Rectal smooth muscle tissue (tissue), 1 donor: ENCODE data around the gene CNTN4.
"Not testable (repeated sequence)": the region's sequence is repeated elsewhere in the genome, so short reads cannot be mapped to it uniquely, and the experiment has no call there.

ENCODE experiments used
- H3K27ac ChIP-seq: one replicate; pipeline ENCODE4 v1.7.0; 2013; ENCODE audit warnings: low read depth, low read length, inconsistent platforms
- H3K27me3 ChIP-seq: one replicate; pipeline ENCODE4 v1.7.0; 2013; ENCODE audit warnings: low read length; ENCODE audit not compliant: control insufficient read depth, insufficient read depth
- H3K36me3 ChIP-seq: one replicate; pipeline ENCODE4 v1.7.0; 2013; ENCODE audit warnings: low read length; ENCODE audit not compliant: control insufficient read depth, insufficient read depth
- H3K4me1 ChIP-seq: one replicate; pipeline ENCODE4 v1.7.0; 2013; ENCODE audit warnings: low read length; ENCODE audit not compliant: control insufficient read depth, insufficient read depth
- H3K4me3 ChIP-seq: one replicate; pipeline ENCODE4 v1.7.0; 2013; ENCODE audit warnings: low read length
- H3K9ac ChIP-seq: one replicate; pipeline ENCODE4 v1.7.0; 2013; ENCODE audit warnings: low read length

Gene CNTN4

DNA sequence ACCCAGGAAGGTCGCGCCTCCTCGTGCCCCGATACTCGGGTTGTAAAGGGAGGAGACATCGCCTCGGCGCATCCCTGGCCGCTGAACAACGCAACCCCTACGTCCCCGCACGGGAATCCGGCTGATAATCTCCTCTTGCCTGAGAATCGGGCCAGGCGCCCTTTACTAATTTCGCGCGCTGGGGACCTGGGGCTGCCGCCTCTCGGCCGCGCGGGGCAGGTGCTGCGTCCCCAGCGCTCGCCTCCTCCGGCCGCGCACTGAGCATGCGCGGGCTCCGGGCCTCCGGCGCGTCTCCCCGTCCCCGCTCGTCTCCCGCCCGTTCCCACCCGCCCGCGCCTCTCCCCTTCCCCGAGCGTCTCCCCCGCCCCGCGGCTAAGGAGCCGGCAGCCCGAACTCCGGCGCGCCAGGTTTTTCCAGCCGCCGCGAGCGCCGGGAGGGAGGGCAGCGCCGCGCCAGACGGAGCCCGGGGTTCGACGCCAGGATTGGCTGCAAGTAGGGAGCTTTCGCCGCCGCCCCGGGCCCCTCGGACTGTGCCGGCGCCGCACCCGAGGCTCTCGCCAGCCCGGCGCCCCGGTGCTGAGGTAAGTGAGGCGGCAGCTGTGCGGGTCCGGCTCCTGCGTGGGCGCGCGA, at the start of gene CNTN4:
Gene CNTN4 (plus strand): TSS at position 469 of the 630 bp plus-strand sequence.
- no peaks in the 10 kb centered on the region for H3K36me3 ChIP-seq
- H3K27ac ChIP-seq = no peak within 1 kb of the TSS
- H3K4me3 ChIP-seq = peak within 1 kb of the TSS; percentile 68
- H3K4me1 ChIP-seq = no peaks in the 10 kb centered on the region
- peaks cover 4% of the 10 kb centered on the region for H3K27me3 ChIP-seq
- H3K9ac ChIP-seq = no peak within 1 kb of the TSS

DNA sequence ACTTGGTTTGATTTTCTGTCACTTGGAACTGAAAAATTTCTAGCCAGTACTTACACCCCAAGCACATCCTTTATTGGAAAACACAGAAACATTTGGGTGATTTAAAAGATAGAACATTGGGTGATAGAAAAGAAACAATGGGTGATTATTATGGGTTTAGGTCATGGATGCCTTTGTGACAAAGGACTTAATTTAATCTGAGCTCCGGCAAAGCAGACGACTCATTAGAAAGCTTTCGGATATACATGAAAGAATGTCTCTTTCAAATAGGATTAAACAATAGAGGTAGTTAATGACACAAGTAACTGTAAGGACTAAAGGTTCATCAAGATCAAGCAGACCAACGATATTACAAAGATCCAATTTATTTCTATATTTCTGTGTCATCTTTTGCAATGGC, 37.3 kb upstream of the CNTN4 start:
- H3K27me3 ChIP-seq = no peaks in the 10 kb centered on the region
- H3K36me3 ChIP-seq = no peaks in the 10 kb centered on the region
- H3K4me1 ChIP-seq = no peaks in the 10 kb centered on the region
- no peak overlapping the region for H3K4me3 ChIP-seq
- H3K9ac ChIP-seq = no peak overlapping the region
- no peak overlapping the region for H3K27ac ChIP-seq

DNA sequence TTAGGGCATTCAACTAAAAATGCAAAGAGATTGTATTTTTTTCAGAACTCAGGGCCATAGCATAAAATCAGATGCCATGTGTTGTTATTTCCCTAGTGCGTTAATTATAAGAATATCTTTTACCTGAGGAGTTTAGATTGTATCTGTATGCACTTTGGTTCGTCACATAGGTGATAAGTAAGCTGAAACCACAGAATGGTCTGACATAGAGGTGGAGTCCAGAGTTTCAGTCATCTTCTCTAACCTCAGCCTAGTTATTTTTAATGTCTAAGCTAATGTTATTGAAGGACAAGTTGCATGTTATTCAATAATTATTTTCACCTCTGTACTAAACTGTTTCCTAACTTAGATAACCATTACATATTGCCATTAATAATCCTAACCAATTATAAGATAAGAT, 27.1 kb upstream of the CNTN4 start:
- H3K4me3 ChIP-seq = no peak overlapping the region
- H3K36me3 ChIP-seq = no peaks in the 10 kb centered on the region
- no peaks in the 10 kb centered on the region for H3K27me3 ChIP-seq
- no peak overlapping the region for H3K27ac ChIP-seq
- H3K9ac ChIP-seq = no peak overlapping the region
- no peaks in the 10 kb centered on the region for H3K4me1 ChIP-seq

- Histone ChIP-seq H3K36me3 (no peaks in the 10 kb centered on the region), H3K27ac (no peak overlapping the region), H3K4me1 (no peaks in the 10 kb centered on the region), H3K27me3 (no peaks in the 10 kb centered on the region), H3K9ac (no peak overlapping the region), H3K4me3 (no peak overlapping the region)
Measured at GRCh38 chr3:2078821-2079220, 19.8 kb upstream of the CNTN4 start.

GRCh38 chr3:2082871-2083480, 15.7 kb upstream of the CNTN4 start:
- Histone ChIP-seq H3K27me3 (no peaks in the 10 kb centered on the region), H3K9ac (no peak overlapping the region), H3K27ac (no peak overlapping the region)

DNA sequence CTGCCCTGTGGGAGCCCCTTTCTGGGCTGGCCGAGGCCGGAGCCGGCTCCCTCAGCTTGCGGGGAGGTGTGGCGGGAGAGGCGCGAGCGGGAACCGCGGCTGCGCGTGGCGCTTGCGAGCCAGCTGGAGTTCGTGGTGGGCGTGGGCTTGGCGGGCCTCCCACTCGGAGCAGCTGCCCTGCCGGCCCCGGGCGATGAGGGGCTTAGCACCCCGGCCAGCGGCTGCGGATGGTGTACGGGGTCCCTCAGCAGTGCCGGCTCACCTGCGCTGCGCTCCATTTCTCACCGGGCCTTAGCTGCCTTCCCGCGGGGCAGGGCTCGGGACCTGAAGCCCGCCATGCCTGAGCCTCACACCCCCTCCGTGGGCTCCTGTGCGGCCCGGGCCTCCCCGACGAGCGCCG, 15.1 kb upstream of the CNTN4 start:
- not testable (repeated sequence) for H3K27ac ChIP-seq, H3K9ac ChIP-seq, H3K4me1 ChIP-seq, H3K4me3 ChIP-seq, H3K27me3 ChIP-seq, H3K36me3 ChIP-seq

More at GRCh38 chr3:2082871-2083480, 15.7 kb upstream of the CNTN4 start:
- Histone ChIP-seq H3K4me3 (no peak overlapping the region), H3K4me1 (no peaks in the 10 kb centered on the region), H3K36me3 (no peaks in the 10 kb centered on the region)

GRCh38 chr3:2090095-2090911, 8.4 kb upstream of the CNTN4 start:
- H3K36me3 ChIP-seq = no peaks in the 10 kb centered on the region
- no peak overlapping the region for H3K9ac ChIP-seq
- no peaks in the 10 kb centered on the region for H3K4me1 ChIP-seq
- H3K27ac ChIP-seq = no peak overlapping the region
- H3K27me3 ChIP-seq = no peaks in the 10 kb centered on the region
- no peak overlapping the region for H3K4me3 ChIP-seq

DNA sequence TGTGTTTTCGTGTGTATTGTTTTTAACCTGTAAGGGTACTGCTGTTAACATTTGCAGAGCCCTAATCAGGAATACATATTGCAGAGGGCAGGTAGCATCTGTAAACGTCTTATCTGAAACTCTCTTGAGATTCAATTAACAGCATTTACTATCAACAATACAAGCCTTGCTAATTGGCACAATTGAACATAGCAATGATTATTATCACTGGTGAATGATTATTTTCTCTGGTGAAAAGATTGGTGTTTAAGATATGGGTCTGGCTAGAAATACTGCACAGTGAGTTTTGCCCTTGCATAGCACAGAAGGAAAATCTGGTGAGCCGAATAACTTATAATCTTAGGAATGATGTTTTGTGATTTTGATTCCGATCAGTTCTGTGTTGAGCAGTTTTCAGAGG, 5.9 kb upstream of the CNTN4 start:
- no peaks in the 10 kb centered on the region for H3K27me3 ChIP-seq
- H3K4me1 ChIP-seq = no peaks in the 10 kb centered on the region
- no peak overlapping the region for H3K4me3 ChIP-seq
- H3K36me3 ChIP-seq = no peaks in the 10 kb centered on the region
- H3K9ac ChIP-seq = no peak overlapping the region
- no peak overlapping the region for H3K27ac ChIP-seq

DNA sequence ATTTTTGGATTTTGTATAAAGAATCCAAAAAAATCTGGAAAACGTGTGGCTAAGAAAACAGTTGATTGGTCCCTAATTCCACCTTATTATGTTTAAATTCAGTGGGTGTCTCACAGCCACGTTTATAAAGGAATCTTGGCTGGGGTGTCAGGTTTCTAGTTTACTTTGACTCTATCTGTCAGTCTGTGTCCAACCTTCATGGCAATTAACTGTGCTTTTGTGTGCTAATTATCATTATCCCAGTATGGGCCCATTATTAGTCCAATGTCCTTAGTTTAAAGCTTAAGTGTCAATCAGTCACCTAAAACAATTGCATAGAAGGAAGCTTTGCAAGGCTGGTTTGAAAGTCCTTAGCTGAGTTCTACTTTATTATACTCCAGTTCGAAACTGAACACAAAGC, 3.7 kb upstream of the CNTN4 start:
- Histone ChIP-seq H3K4me3 (no peak overlapping the region), H3K9ac (no peak overlapping the region), H3K27me3 (peaks cover 4% of the 10 kb centered on the region), H3K36me3 (no peaks in the 10 kb centered on the region), H3K27ac (no peak overlapping the region), H3K4me1 (no peaks in the 10 kb centered on the region)

DNA sequence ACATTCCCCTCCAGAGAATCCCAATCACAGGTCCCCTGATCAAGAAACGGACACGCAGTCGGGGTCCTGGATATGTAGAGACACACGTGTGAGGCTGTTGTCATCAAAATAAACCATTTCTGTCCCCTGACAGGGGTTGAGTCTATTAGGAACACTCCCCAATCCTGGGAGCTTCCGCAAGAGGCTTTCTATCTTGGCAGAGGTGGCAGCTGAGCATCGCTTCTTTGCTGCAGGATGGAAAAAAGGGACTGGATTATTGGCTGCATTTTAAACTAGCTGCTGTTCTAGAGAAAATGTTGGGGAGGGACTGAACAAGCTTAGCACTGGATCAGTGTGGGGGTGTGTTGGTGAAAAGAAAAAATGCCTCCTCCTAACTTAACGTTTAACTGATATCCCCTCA, 2.5 kb upstream of the CNTN4 start:
- Histone ChIP-seq H3K27me3 (peaks cover 4% of the 10 kb centered on the region), H3K27ac (no peak overlapping the region), H3K4me1 (no peaks in the 10 kb centered on the region), H3K36me3 (no peaks in the 10 kb centered on the region), H3K9ac (no peak overlapping the region), H3K4me3 (no peak overlapping the region)

DNA sequence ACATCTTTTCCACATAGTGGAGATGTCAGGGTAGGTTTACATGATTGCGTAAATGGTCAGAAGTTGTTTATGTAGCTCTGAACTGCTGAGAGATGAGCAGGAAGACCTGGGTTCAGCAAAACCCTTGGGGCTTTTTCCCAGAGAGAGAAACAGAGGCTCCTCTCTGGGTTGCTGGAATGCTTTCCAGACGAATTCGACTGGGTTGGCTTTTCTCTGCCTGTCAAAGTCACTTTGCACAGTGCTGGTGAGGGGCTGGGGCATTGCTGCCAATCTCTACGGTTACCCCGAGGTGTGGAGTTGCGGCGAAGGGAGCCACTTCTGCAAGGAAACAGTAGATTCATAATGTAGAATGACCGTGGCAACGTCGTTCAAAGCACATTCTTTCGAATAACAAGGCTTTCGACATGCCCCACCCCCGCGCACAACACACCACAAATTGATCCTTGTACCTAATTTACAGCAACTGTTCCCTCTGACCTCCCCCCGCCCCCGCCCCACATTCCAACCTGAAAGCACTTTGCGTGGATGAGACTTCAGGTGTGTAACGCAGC, 950 bp upstream of the CNTN4 start:
- Histone ChIP-seq H3K4me1 (no peaks in the 10 kb centered on the region), H3K36me3 (no peaks in the 10 kb centered on the region), H3K4me3 (peak overlapping the region; percentile 61), H3K27me3 (peaks cover 4% of the 10 kb centered on the region), H3K9ac (no peak overlapping the region), H3K27ac (no peak overlapping the region)

DNA sequence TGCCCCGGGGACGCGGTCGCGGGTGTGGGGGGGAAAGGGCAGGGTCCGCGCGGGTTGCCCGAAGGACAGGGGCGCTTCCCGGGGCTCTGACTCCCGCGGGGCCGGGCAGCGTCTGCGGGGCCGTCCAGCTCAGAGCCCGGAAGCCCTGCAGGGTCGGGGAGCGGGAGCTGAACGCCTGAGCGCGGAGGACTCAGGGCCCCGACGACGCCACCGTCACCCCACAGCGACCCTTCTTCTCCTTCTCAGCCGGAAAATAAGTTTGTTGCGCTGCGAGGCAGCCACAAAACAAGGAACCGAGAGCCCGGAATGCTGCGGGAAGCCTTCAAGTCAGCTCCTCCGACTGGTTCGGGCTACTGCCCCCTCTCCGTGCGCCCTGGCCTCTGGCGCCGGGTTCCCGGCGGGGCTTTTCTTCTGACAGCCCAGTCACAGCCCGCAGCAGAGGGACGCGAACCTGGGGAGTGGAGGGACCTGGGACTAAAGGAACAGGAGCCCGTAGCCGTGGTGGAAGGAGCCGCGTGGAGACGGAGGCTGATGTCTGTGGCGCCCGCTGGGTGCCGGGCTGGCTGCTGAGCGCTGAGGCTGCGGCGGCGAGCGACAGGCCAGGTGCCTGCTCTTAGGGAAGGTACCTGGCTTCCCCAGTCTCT, 484 bp downstream of the CNTN4 start:
- Histone ChIP-seq H3K36me3 (no peaks in the 10 kb centered on the region), H3K4me1 (no peaks in the 10 kb centered on the region), H3K27ac (no peak overlapping the region), H3K9ac (no peak overlapping the region), H3K27me3 (peaks cover 4% of the 10 kb centered on the region), H3K4me3 (peak overlapping the region; percentile 68)
